Uterus (tissue), 2 donors: ENCODE data around the gene LMCD1.

Experiments used
- POLR2A ChIP-seq, 2 donors: fragments of 450-650 bp; IDR thresholded peaks; one replicate each; pipeline ENCODE4 v1.6.1; 2016; ENCODE audit warnings: antibody characterized with exemption in 2 of 2, mild to moderate bottlenecking in 1 of 2, moderate library complexity in 1 of 2
- TF ChIP-seq, protein P1 (sequence below), 4 experiments: fragments of 200-600 bp in 2 of 4; fragments of 450-650 bp in 2 of 4; sonication (generic) in 2 of 4; IDR thresholded peaks; one replicate each; pipeline ENCODE4 v1.5.1; 2016 to 2019; ENCODE audit warnings: antibody characterized with exemption in 4 of 4, mild to moderate bottlenecking in 2 of 4, moderate library complexity in 1 of 4

- TF ChIP-seq, protein P1, sequence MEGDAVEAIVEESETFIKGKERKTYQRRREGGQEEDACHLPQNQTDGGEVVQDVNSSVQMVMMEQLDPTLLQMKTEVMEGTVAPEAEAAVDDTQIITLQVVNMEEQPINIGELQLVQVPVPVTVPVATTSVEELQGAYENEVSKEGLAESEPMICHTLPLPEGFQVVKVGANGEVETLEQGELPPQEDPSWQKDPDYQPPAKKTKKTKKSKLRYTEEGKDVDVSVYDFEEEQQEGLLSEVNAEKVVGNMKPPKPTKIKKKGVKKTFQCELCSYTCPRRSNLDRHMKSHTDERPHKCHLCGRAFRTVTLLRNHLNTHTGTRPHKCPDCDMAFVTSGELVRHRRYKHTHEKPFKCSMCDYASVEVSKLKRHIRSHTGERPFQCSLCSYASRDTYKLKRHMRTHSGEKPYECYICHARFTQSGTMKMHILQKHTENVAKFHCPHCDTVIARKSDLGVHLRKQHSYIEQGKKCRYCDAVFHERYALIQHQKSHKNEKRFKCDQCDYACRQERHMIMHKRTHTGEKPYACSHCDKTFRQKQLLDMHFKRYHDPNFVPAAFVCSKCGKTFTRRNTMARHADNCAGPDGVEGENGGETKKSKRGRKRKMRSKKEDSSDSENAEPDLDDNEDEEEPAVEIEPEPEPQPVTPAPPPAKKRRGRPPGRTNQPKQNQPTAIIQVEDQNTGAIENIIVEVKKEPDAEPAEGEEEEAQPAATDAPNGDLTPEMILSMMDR (IDR thresholded peaks at IDR 0.05), result no peak
- TF ChIP-seq POLR2A (IDR thresholded peaks at IDR 0.05), result no peak
Measured at GRCh38 chr3:8574670-8575322, 73.2 kb downstream of the LMCD1 start.
